Caco-2 (cell line): Measurements from ENCODE around the gene TTC4. TPM values are rescaled to one million over a fixed set of nuclear protein-coding genes. Genes with fewer than 3 reads are reported as not detected.

Experiments
- BruUV-seq: library from RNA; stranded (reverse); fragments of 400-500 nt; replicated peaks from 2 replicates; lab custom pipeline; 2021; lab: Mats Ljungman, UMichigan
- CTCF ChIA-PET: fragments of 300-600 bp; sonication (Branson Sonifier 250); formaldehyde crosslinking; loops from one replicate; lab custom pipeline; 2022; ENCODE audit warnings: antibody characterized with exemption; lab: Charles Lee
- POLR2A ChIA-PET: fragments of 300-600 bp; sonication (Branson Sonifier 250); formaldehyde crosslinking; loops from one replicate; lab custom pipeline; 2022; ENCODE audit warnings: antibody characterized with exemption; lab: Charles Lee
- DNase-seq, 2 experiments: peaks; one replicate each; pipeline versions ENCODE4 v3.0.0 to v3.0.0-alpha.2; 2020 to 2022
- H3K27me3 ChIP-seq: replicated peaks from 2 replicates; pipeline ENCODE4 v1.6.0; 2011; ENCODE audit warnings: low read length; ENCODE audit not compliant: control insufficient read depth, insufficient read depth
- H3K36me3 ChIP-seq: 2 replicates; pipeline ENCODE4 v1.5.1; 2011; ENCODE audit warnings: low read length; ENCODE audit not compliant: control insufficient read depth, insufficient read depth
- H3K4me1 ChIP-seq: fragments of 250-450 bp; sonication (Bioruptor Pico); 2 replicates; pipeline ENCODE4 v1.5.1; 2020; ENCODE audit warnings: mild to moderate bottlenecking
- H3K4me3 ChIP-seq: 2 replicates; pipeline ENCODE4 v1.5.1; 2011; ENCODE audit warnings: low read depth, mild to moderate bottlenecking, control low read depth, low read length
- H3K9me3 ChIP-seq: fragments of 250-450 bp; sonication (Bioruptor Pico); 2 replicates; pipeline ENCODE4 v1.5.1; 2020; ENCODE audit warnings: mild to moderate bottlenecking, moderate library complexity
- H3K27ac Mint-ChIP-seq: one replicate; pipeline ENCODE4 v1.8.0; 2022; ENCODE audit warnings: mixed read lengths; ENCODE audit not compliant: unreplicated experiment
- H3K27me3 Mint-ChIP-seq: one replicate; pipeline ENCODE4 v1.8.0; 2022; ENCODE audit warnings: mixed read lengths; ENCODE audit not compliant: insufficient read depth, unreplicated experiment
- H3K36me3 Mint-ChIP-seq: one replicate; pipeline ENCODE4 v1.8.0; 2022; ENCODE audit warnings: mild to moderate bottlenecking, mixed read lengths; ENCODE audit not compliant: insufficient read depth, unreplicated experiment
- H3K4me1 Mint-ChIP-seq: one replicate; pipeline ENCODE4 v1.8.0; 2022; ENCODE audit warnings: low read depth, mixed read lengths; ENCODE audit not compliant: unreplicated experiment
- H3K4me3 Mint-ChIP-seq: one replicate; pipeline ENCODE4 v1.8.0; 2022; ENCODE audit warnings: mild to moderate bottlenecking, moderate library complexity, mixed read lengths; ENCODE audit not compliant: unreplicated experiment
- H3K9me3 Mint-ChIP-seq: one replicate; pipeline ENCODE4 v1.8.0; 2022; ENCODE audit warnings: mixed read lengths; ENCODE audit not compliant: unreplicated experiment
- intact Hi-C: fragments of 100-400 bp; cut with micrococcal nuclease; formaldehyde crosslinking; loops from one replicate; pipeline ENCODE4 v1.10.0; 2022; ENCODE audit not compliant: unreplicated experiment
- total RNA-seq: library from RNA; stranded (reverse); gene quantifications from 2 replicates; pipeline ENCODE4 v1.2.3, GENCODE V29; 2022
- TF ChIP-seq, protein P1 (sequence below), 2 experiments: fragments of 200-600 bp in 1 of 2; IDR thresholded peaks; 1 replicate in 1 of 2; 2 replicates in 1 of 2; pipeline versions ENCODE4 v1.5.1 to v1.8.0; 2011 to 2022; ENCODE audit warnings: antibody characterized with exemption in 1 of 2, control low read depth in 1 of 2, inconsistent platforms in 1 of 2, low read depth in 1 of 2, low read length in 1 of 2, mild to moderate bottlenecking in 1 of 2, moderate library complexity in 1 of 2; ENCODE audit not compliant: insufficient read depth in 1 of 2, severe bottlenecking in 1 of 2, unreplicated experiment in 1 of 2

TTC4 gene
- total RNA-seq, 1 experiment from 2014 or later, result 14.0 TPM

- Histone ChIP-seq H3K36me3 (no peaks in the 10 kb centered on the region), H3K4me1 (no peaks in the 10 kb centered on the region), H3K4me3 (no peak overlapping the region), H3K27me3 (no peaks in the 10 kb centered on the region), H3K9me3 (no peaks in the 10 kb centered on the region)
- TF ChIP-seq, protein P1, sequence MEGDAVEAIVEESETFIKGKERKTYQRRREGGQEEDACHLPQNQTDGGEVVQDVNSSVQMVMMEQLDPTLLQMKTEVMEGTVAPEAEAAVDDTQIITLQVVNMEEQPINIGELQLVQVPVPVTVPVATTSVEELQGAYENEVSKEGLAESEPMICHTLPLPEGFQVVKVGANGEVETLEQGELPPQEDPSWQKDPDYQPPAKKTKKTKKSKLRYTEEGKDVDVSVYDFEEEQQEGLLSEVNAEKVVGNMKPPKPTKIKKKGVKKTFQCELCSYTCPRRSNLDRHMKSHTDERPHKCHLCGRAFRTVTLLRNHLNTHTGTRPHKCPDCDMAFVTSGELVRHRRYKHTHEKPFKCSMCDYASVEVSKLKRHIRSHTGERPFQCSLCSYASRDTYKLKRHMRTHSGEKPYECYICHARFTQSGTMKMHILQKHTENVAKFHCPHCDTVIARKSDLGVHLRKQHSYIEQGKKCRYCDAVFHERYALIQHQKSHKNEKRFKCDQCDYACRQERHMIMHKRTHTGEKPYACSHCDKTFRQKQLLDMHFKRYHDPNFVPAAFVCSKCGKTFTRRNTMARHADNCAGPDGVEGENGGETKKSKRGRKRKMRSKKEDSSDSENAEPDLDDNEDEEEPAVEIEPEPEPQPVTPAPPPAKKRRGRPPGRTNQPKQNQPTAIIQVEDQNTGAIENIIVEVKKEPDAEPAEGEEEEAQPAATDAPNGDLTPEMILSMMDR (IDR thresholded peaks at IDR 0.05; ENCODE audit: insufficient read depth in 1 of 2, low read depth in 1 of 2, low read length in 1 of 2, severe bottlenecking in 1 of 2, unreplicated experiment in 1 of 2), result no peak
- peaks cover 8% of the 10 kb centered on the region for H3K27me3 Mint-ChIP-seq
- no peak overlapping the region for H3K4me3 Mint-ChIP-seq
- H3K27ac Mint-ChIP-seq, result no peak overlapping the region
- intact Hi-C loops, result no loop called here
- H3K36me3 Mint-ChIP-seq, result peaks cover 5% of the 10 kb centered on the region
- no peak for DNase-seq
- no peaks in the 10 kb centered on the region for H3K9me3 Mint-ChIP-seq
- no TSS peak for BruUV-seq
- no peaks in the 10 kb centered on the region for H3K4me1 Mint-ChIP-seq
- ChIA-PET POLR2A (no interaction called here), CTCF (no interaction called here)
Observed at GRCh38 chr1:54708385-54708784, 7.3 kb upstream of the TTC4 start.

DNA sequence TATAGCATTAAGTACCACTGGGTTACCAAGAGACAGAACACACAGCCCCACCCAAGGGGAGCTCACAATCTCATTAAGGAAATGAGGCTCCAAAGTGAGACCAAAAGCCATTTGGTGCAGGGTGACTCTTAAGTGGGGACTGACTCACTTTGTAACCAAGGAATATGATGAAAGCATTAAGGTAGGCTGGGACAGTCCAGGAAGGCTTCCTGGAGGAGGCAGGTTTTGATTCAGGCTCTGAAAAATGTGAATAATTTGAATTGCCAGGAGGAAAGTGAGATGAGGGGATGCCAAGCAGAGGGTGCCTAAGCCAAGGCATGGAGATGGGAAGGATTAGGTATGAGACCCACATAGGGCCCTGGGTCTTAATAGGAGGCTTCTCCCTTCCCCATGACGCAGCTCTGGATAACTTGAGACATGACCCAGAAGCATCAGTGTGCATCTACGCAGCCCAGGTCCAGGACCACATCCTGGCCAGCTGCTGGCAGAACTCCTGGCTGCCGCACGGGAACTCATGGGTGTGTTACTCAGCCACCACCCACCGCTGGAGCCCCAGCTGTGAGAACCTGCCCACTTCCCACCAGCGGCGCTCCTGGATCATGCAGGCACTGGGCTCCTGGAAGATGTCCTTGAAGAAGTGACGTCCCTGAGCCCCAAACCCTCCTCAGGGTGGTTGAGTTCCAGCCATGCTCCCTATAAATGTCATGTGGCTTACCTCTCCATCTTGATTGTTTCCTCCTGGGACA is 5.9 kb upstream of the TTC4 start:
- intact Hi-C loops, result no loop called here
- H3K27me3 Mint-ChIP-seq, result peaks cover 8% of the 10 kb centered on the region
- POLR2A ChIA-PET, result no interaction called here

GRCh38 chr1:54710434-54710833 is 5.2 kb upstream of the TTC4 start:
- Histone ChIP-seq H3K27me3 (no peaks in the 10 kb centered on the region), H3K4me3 (no peak overlapping the region), H3K36me3 (no peaks in the 10 kb centered on the region), H3K9me3 (no peaks in the 10 kb centered on the region), H3K4me1 (no peaks in the 10 kb centered on the region)
- no TSS peak for BruUV-seq
- CTCF ChIA-PET, result no interaction called here
- TF ChIP-seq, protein P1 (IDR thresholded peaks at IDR 0.05; ENCODE audit: insufficient read depth in 1 of 2, low read depth in 1 of 2, low read length in 1 of 2, severe bottlenecking in 1 of 2, unreplicated experiment in 1 of 2), result no peak
- no peak overlapping the region for H3K4me3 Mint-ChIP-seq
- DNase-seq, result no peak
- POLR2A ChIA-PET, result no interaction called here
- H3K27me3 Mint-ChIP-seq, result peaks cover 3% of the 10 kb centered on the region
- intact Hi-C loops, result no loop called here
- H3K4me1 Mint-ChIP-seq, result peaks cover 6% of the 10 kb centered on the region
- peaks cover 5% of the 10 kb centered on the region for H3K36me3 Mint-ChIP-seq
- H3K27ac Mint-ChIP-seq, result no peak overlapping the region
- no peaks in the 10 kb centered on the region for H3K9me3 Mint-ChIP-seq

More for the DNA sequence above, 5.9 kb upstream of the TTC4 start:
- CTCF ChIA-PET, result no interaction called here
- Mint-ChIP-seq H3K9me3 (no peaks in the 10 kb centered on the region), H3K4me1 (no peaks in the 10 kb centered on the region), H3K4me3 (no peak overlapping the region), H3K27ac (no peak overlapping the region), H3K36me3 (peaks cover 5% of the 10 kb centered on the region)
- TF ChIP-seq, protein P1 (IDR thresholded peaks at IDR 0.05; ENCODE audit: insufficient read depth in 1 of 2, low read depth in 1 of 2, low read length in 1 of 2, severe bottlenecking in 1 of 2, unreplicated experiment in 1 of 2), result no peak
- Histone ChIP-seq H3K36me3 (no peaks in the 10 kb centered on the region), H3K4me3 (no peak overlapping the region), H3K4me1 (no peaks in the 10 kb centered on the region), H3K9me3 (no peaks in the 10 kb centered on the region), H3K27me3 (no peaks in the 10 kb centered on the region)
- no peak for DNase-seq
- no TSS peak for BruUV-seq
